OCI-LY7 (cell line): Measurements from ENCODE around the gene RBL2.

Experiments
- CTCF ChIP-seq: fragments of 200-600 bp; sonication (generic); conservative IDR thresholded peaks from 2 replicates; pipeline ENCODE4 v1.5.1; 2014; ENCODE audit warnings: mild to moderate bottlenecking, antibody characterized with exemption, low read length, moderate library complexity, mixed read lengths
- EZH2phosphoT487 ChIP-seq: fragments of 200-600 bp; sonication (generic); IDR thresholded peaks from 2 replicates; pipeline ENCODE4 v1.6.1; 2018; ENCODE audit warnings: low read depth, borderline replicate concordance, mild to moderate bottlenecking, mixed run types, antibody characterized with exemption, low read length, moderate library complexity, mixed read lengths

- TF ChIP-seq CTCF = no peak
- TF ChIP-seq EZH2phosphoT487 = no peak
Measured at GRCh38 chr16:53517851-53518250, 83.6 kb downstream of the RBL2 start.
